Kidney (tissue), 14 donors: Measurements from ENCODE around the gene AGBL3. TPM values are rescaled to one million over a fixed set of nuclear protein-coding genes. Genes with fewer than 3 reads are reported as not detected.

ENCODE experiments used
- DNase-seq, 5 donors: peaks; one replicate each; pipeline ENCODE4 v3.0.0-alpha.2; 2013 to 2020
- FAIRE-seq: peaks from 2 replicates; lab custom pipeline; 2012; peaks lifted over from hg19 to GRCh38; lab: Jason Lieb, UNC
- H3K27ac ChIP-seq, 2 donors: one replicate each; pipeline ENCODE4 v1.7.0; 2013; ENCODE audit warnings: low read depth in 2 of 2, low read length in 2 of 2, inconsistent platforms in 1 of 2
- H3K27me3 ChIP-seq: one replicate; pipeline ENCODE4 v1.7.1; 2013; ENCODE audit warnings: low read length, inconsistent platforms; ENCODE audit not compliant: control insufficient read depth, insufficient read depth
- H3K36me3 ChIP-seq, 3 donors: one replicate each; pipeline versions ENCODE4 v1.7.0 to v1.7.1; 2013; ENCODE audit warnings: low read length in 3 of 3, control low read depth in 1 of 3, inconsistent platforms in 1 of 3; ENCODE audit not compliant: insufficient read depth in 3 of 3, control insufficient read depth in 2 of 3
- H3K4me1 ChIP-seq, 3 donors: one replicate each; pipeline versions ENCODE4 v1.7.0 to v1.7.1; 2013; ENCODE audit warnings: low read length in 3 of 3, inconsistent platforms in 1 of 3, low read depth in 1 of 3; ENCODE audit not compliant: control insufficient read depth in 2 of 3, insufficient read depth in 2 of 3
- H3K4me3 ChIP-seq, 3 donors: one replicate each; pipeline versions ENCODE4 v1.7.0 to v1.8.1; 2013; ENCODE audit warnings: low read length in 3 of 3, control low read depth in 1 of 3, inconsistent platforms in 1 of 3
- H3K9ac ChIP-seq, 3 donors: one replicate each; pipeline versions ENCODE4 v1.7.0 to v1.7.1; 2013; ENCODE audit warnings: low read length in 3 of 3, control low read depth in 1 of 3, inconsistent platforms in 1 of 3
- H3K9me3 ChIP-seq, 3 donors: one replicate each; pipeline versions ENCODE4 v1.7.0 to v1.7.1; 2013; ENCODE audit warnings: low read length in 3 of 3, control low read depth in 1 of 3, inconsistent platforms in 1 of 3; ENCODE audit not compliant: control insufficient read depth in 2 of 3, insufficient read depth in 1 of 3
- CTCF ChIP-seq: IDR thresholded peaks from 3 replicates; pipeline ENCODE4 v1.5.1; 2012; ENCODE audit warnings: mild to moderate bottlenecking, moderate library complexity, borderline replicate concordance; ENCODE audit not compliant: insufficient read depth; ENCODE audit errors: extremely low read depth
- intact Hi-C: fragments of 100-400 bp; cut with DNase I; formaldehyde crosslinking; loops from one replicate; pipeline ENCODE4 v1.11.1; 2022
- polyA plus RNA-seq: library from polyadenylated mRNA; stranded (reverse); fragments of 350-450 nt; fragmentation: Illumina TruSeq; extraction: RNeasy Lipid Tissue Mini Kit (QIAGEN cat#74804); gene quantifications from one replicate; pipeline ENCODE4 v1.2.3, GENCODE V29; 2014; ENCODE audit warnings: low read depth, low replicate concordance; ENCODE audit not compliant: insufficient read depth
- total RNA-seq: library from RNA; stranded (reverse); fragmentation: NEBNext Ultra II Directional; extraction: Animal tissue kit (Norgen Biotek cat#: 25700); gene quantifications from one replicate; pipeline ENCODE4 v1.2.1, GENCODE V29; 2021
- donor health status: control.
- donor health status: control.
- donor health status: control.
- donor health status: control.
- donor health status: control.
- donor health status: DM: yes; HTN: yes; CAD: no.
- donor health status: Normal renal cell carcinoma (clear cell type).

Gene AGBL3
- total and polyA plus RNA-seq, 2 donors from 2014 or later, result 2.1 to 7.6 TPM

- H3K4me3 ChIP-seq, result no peak overlapping the region
- intact Hi-C loops, result no loop called here
- TF ChIP-seq CTCF, result no peak
- FAIRE-seq (no peak), DNase-seq (peak in 4 of 5 donors; percentile 44 to 86 (median 62))
- H3K9ac ChIP-seq, result no peak overlapping the region
- no peaks in the 10 kb centered on the region for H3K27me3 ChIP-seq
- peaks cover 3 to 5% (median 4%) of the 10 kb centered on the region in 3 donors for H3K36me3 ChIP-seq
- H3K27ac ChIP-seq, result no peak overlapping the region
- H3K4me1 ChIP-seq, result peaks cover 2 to 50% (median 14%) of the 10 kb centered on the region in 3 donors
- no peaks in the 10 kb centered on the region for H3K9me3 ChIP-seq
Observed at GRCh38 chr7:134996097-134996550, 9.8 kb downstream of the AGBL3 start.

- Histone ChIP-seq H3K9ac (no peak overlapping the region), H3K27me3 (no peaks in the 10 kb centered on the region), H3K4me1 (peaks cover 2 to 39% (median 10%) of the 10 kb centered on the region in 3 donors), H3K9me3 (no peaks in the 10 kb centered on the region), H3K36me3 (peaks cover 3 to 5% (median 4%) of the 10 kb centered on the region in 3 donors), H3K27ac (no peak overlapping the region), H3K4me3 (no peak overlapping the region)
- DNase-seq, result no peak
- intact Hi-C loops, result no loop called here
- no peak for TF ChIP-seq CTCF
- FAIRE-seq, result no peak
Observed at GRCh38 chr7:134997214-134997885, 11.0 kb downstream of the AGBL3 start.

- Histone ChIP-seq H3K4me3 (no peak overlapping the region), H3K27me3 (no peaks in the 10 kb centered on the region), H3K9me3 (no peaks in the 10 kb centered on the region), H3K4me1 (peaks cover 0 to 32% (median 6%) of the 10 kb centered on the region in 3 donors), H3K9ac (no peak overlapping the region), H3K36me3 (peaks cover 0 to 4% (median 2%) of the 10 kb centered on the region in 3 donors), H3K27ac (no peak overlapping the region)
- intact Hi-C loops, result no loop called here
- TF ChIP-seq CTCF, result no peak
- DNase-seq (no peak), FAIRE-seq (no peak)
Observed at GRCh38 chr7:134999136-134999535, 12.8 kb downstream of the AGBL3 start.
